GM12878 (cell line): ENCODE measurements around the gene ASS1. TPM values are rescaled to one million over a fixed set of nuclear protein-coding genes. Genes with fewer than 3 reads are reported as not detected.

Source experiments
- ATAC-seq: fragments of 200-7000 bp; cut with Tn5 transposase; 3 replicates; pipeline ENCODE4 v1.9.1; 2020; ENCODE audit warnings: mild to moderate bottlenecking, moderate library complexity
- BruUV-seq: library from RNA; stranded (reverse); fragments of 400-500 nt; replicated peaks from 2 replicates; lab custom pipeline; 2021; lab: Mats Ljungman, UMichigan
- CTCF ChIA-PET: fragments of 300-600 bp; sonication (Branson Sonifier 250); formaldehyde crosslinking; extraction: SDS; loops from one replicate; lab custom pipeline; 2021; ENCODE audit warnings: inconsistent platforms; lab: Yijun Ruan, JAX
- POLR2A ChIA-PET: fragments of 350-600 bp; formaldehyde crosslinking; extraction: SDS; loops from one replicate; lab custom pipeline; 2021; ENCODE audit warnings: inconsistent platforms; lab: Charles Lee
- RAD21 ChIA-PET: fragments of 300-600 bp; sonication (Branson Sonifier 250); formaldehyde crosslinking; loops from one replicate; lab custom pipeline; 2023; ENCODE audit warnings: antibody characterized with exemption; ENCODE audit not compliant: unreplicated experiment; lab: Charles Lee
- SMC1A ChIA-PET: fragments of 300-600 bp; sonication (Branson Sonifier 250); formaldehyde crosslinking; loops from one replicate; lab custom pipeline; 2023; ENCODE audit not compliant: unreplicated experiment, uncharacterized antibody; lab: Charles Lee
- DNase-seq: peaks from one replicate; pipeline ENCODE4 v3.0.0-alpha.2; 2011; ENCODE audit warnings: low read depth, low spot score
- FAIRE-seq: peaks from 3 replicates; lab custom pipeline; 2011; peaks lifted over from hg19 to GRCh38; lab: Jason Lieb, UNC
- H2AFZ ChIP-seq: 2 replicates; pipeline ENCODE4 v1.6.0; 2011; ENCODE audit warnings: low read depth, low read length, control low read depth; ENCODE audit not compliant: control insufficient read depth
- H3K27ac ChIP-seq: 2 replicates; pipeline ENCODE4 v1.5.1; 2011; ENCODE audit warnings: control low read depth; ENCODE audit not compliant: control insufficient read depth, insufficient read depth
- H3K27me3 ChIP-seq, 2 experiments: replicated peaks in 1 of 2; 2 replicates each; pipeline versions ENCODE4 v1.6.0 to v1.6.1; 2011; ENCODE audit warnings: low read length in 1 of 2; ENCODE audit not compliant: control insufficient read depth in 2 of 2, insufficient read depth in 2 of 2
- H3K36me3 ChIP-seq, 2 experiments: 2 replicates each; pipeline ENCODE4 v1.5.1; 2011; ENCODE audit warnings: low read length in 1 of 2; ENCODE audit not compliant: control insufficient read depth in 2 of 2, insufficient read depth in 2 of 2
- H3K4me1 ChIP-seq: 2 replicates; pipeline ENCODE4 v1.6.1; 2011; ENCODE audit warnings: mild to moderate bottlenecking, low read length, moderate library complexity, mixed read lengths; ENCODE audit not compliant: control insufficient read depth, insufficient read depth
- H3K4me2 ChIP-seq: 2 replicates; pipeline ENCODE4 v1.6.0; 2011; ENCODE audit warnings: control low read depth; ENCODE audit not compliant: control insufficient read depth, insufficient read depth
- H3K4me3 ChIP-seq: fragments of 200-600 bp; sonication (generic); 2 replicates; pipeline ENCODE4 v1.5.1; 2016
- H3K79me2 ChIP-seq: 2 replicates; pipeline ENCODE4 v1.6.0; 2011; ENCODE audit warnings: low read length; ENCODE audit not compliant: control insufficient read depth, insufficient read depth
- H3K9ac ChIP-seq: 2 replicates; pipeline ENCODE4 v1.8.0; 2011; ENCODE audit warnings: low read length, control low read depth, mixed read lengths; ENCODE audit not compliant: control insufficient read depth, insufficient read depth
- H3K9me3 ChIP-seq: replicated peaks from 3 replicates; pipeline ENCODE4 v1.5.1; 2011; ENCODE audit warnings: mild to moderate bottlenecking, low read length; ENCODE audit not compliant: control insufficient read depth, insufficient read depth
- H4K20me1 ChIP-seq: 2 replicates; pipeline ENCODE4 v1.6.0; 2011; ENCODE audit not compliant: control insufficient read depth, insufficient read depth
- CHD2 ChIP-seq: IDR thresholded peaks from 2 replicates; pipeline ENCODE4 v1.6.1; 2011; ENCODE audit warnings: low read depth, low read length, improper control_type of control experiment, borderline replicate concordance
- FOS ChIP-seq: IDR thresholded peaks from 3 replicates; pipeline ENCODE4 v1.6.1; 2011; ENCODE audit warnings: borderline replicate concordance; ENCODE audit not compliant: insufficient read length; ENCODE audit errors: extremely low read depth
- HDGF ChIP-seq: fragments of 450-650 bp; IDR thresholded peaks from 2 replicates; pipeline ENCODE4 v1.6.1; 2016; ENCODE audit warnings: antibody characterized with exemption
- MEF2A ChIP-seq: IDR thresholded peaks from 2 replicates; pipeline ENCODE4 v1.6.1; 2011; ENCODE audit warnings: low read depth, mild to moderate bottlenecking, low read length, moderate library complexity; ENCODE audit not compliant: insufficient read depth
- TARDBP ChIP-seq: IDR thresholded peaks from 2 replicates; pipeline ENCODE4 v1.6.1; 2016; ENCODE audit warnings: borderline replicate concordance
- ZNF274 ChIP-seq: IDR thresholded peaks from one replicate; pipeline ENCODE4 v1.8.0; 2011; ENCODE audit not compliant: insufficient read length, insufficient read depth
- WGBS: methylation state at CpG from one replicate; pipeline ENCODE4 v1.1.6; 2016; ENCODE audit warnings: low lambda C conversion rate; ENCODE audit not compliant: insufficient replicate concordance, insufficient coverage; ENCODE audit errors: missing lambda C conversion rate; 5-methylcytosine and 5-hydroxymethylcytosine counted together
- in situ Hi-C: fragments of 300-500 bp; cut with MboI; formaldehyde crosslinking; loops from 9 replicates; pipeline ENCODE4 v1.14.3; 2018; ENCODE audit warnings: mixed read lengths
- intact Hi-C: fragments of 100-400 bp; cut with micrococcal nuclease; formaldehyde crosslinking; loops from one replicate; pipeline ENCODE4 v1.14.2; 2022; ENCODE audit not compliant: unreplicated experiment
- polyA plus RNA-seq, 11 experiments: library from polyadenylated mRNA; depleted of rRNA in 4 of 11; unstranded in 6 of 11; stranded (reverse) in 5 of 11; fragments of >200 nt; fragmentation: Nextera tagmentation in 4 of 11; fragmentation: Illumina TruSeq in 1 of 11; extraction: Ambion mirVana in 4 of 11; extraction: Trizol in 1 of 11; gene quantifications; 1 replicate in 1 of 11; 2 replicates in 10 of 11; pipeline versions ENCODE4 v1.2.1 to v1.2.3, GENCODE V29; 2011 to 2016; ENCODE audit warnings: inconsistent platforms in 2 of 11, missing spikeins in 2 of 11, low read depth in 1 of 11
- total RNA-seq, 4 experiments: library from RNA; depleted of rRNA in 3 of 4; stranded (reverse); fragments of >200 nt in 3 of 4; fragmentation: Illumina TruSeq in 1 of 4; extraction: Trizol in 1 of 4; gene quantifications; 2 replicates each; pipeline versions ENCODE4 v1.2.1 to v1.2.3, GENCODE V29; 2013 to 2021
- TF ChIP-seq, protein P1 (sequence below): fragments of 450-650 bp; IDR thresholded peaks from 2 replicates; pipeline ENCODE4 v1.6.1; 2017; ENCODE audit warnings: mild to moderate bottlenecking, moderate library complexity

Gene ASS1
- total and polyA plus RNA-seq, 10 of the 15 experiments (the other 5 are each of a cell fraction or from before 2014, with no cell fraction given), result 0.10 to 6.1 (median 0.28) TPM; not detected in 3

DNA sequence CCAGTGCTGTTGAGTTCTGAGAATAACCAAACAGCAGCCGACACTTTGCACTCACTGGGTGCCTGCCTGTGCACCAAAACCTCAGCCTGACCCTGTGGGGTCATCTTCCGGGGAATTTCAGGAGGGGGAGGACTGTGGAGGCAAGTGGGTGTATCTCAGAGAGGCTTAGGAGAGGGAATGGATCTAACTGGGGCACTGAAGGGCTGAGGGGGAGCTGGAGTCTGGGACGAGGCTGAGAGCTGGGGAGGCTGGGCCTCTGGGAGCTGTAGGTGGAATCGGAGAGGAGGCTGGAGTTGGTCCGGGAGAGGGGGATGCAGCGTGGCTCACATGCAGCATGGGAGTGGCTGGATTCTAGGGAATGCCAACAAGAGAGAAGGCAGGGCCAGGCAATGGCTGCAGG lies 14.9 kb upstream of the ASS1 start (continued):
- TF ChIP-seq, protein P1, sequence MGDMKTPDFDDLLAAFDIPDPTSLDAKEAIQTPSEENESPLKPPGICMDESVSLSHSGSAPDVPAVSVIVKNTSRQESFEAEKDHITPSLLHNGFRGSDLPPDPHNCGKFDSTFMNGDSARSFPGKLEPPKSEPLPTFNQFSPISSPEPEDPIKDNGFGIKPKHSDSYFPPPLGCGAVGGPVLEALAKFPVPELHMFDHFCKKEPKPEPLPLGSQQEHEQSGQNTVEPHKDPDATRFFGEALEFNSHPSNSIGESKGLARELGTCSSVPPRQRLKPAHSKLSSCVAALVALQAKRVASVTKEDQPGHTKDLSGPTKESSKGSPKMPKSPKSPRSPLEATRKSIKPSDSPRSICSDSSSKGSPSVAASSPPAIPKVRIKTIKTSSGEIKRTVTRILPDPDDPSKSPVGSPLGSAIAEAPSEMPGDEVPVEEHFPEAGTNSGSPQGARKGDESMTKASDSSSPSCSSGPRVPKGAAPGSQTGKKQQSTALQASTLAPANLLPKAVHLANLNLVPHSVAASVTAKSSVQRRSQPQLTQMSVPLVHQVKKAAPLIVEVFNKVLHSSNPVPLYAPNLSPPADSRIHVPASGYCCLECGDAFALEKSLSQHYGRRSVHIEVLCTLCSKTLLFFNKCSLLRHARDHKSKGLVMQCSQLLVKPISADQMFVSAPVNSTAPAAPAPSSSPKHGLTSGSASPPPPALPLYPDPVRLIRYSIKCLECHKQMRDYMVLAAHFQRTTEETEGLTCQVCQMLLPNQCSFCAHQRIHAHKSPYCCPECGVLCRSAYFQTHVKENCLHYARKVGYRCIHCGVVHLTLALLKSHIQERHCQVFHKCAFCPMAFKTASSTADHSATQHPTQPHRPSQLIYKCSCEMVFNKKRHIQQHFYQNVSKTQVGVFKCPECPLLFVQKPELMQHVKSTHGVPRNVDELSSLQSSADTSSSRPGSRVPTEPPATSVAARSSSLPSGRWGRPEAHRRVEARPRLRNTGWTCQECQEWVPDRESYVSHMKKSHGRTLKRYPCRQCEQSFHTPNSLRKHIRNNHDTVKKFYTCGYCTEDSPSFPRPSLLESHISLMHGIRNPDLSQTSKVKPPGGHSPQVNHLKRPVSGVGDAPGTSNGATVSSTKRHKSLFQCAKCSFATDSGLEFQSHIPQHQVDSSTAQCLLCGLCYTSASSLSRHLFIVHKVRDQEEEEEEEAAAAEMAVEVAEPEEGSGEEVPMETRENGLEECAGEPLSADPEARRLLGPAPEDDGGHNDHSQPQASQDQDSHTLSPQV, result no peak
- TF ChIP-seq HDGF, result no peak

DNA sequence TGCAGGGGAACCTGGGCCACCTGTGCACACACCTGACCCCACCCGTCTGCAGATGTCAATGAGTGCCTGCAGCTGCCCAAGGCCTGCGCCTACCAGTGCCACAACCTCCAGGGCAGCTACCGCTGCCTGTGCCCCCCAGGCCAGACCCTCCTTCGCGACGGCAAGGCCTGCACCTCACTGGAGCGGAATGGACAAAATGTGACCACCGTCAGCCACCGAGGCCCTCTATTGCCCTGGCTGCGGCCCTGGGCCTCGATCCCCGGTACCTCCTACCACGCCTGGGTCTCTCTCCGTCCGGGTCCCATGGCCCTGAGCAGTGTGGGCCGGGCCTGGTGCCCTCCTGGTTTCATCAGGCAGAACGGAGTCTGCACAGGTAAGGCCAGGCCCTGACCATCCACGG lies 14.5 kb upstream of the ASS1 start:
- H4K20me1 ChIP-seq, result no peaks in the 10 kb centered on the region
- DNase-seq (no peak), FAIRE-seq (no peak), ATAC-seq (no peak)
- no peak overlapping the region for H3K27ac ChIP-seq
- WGBS, result 36% methylated on average over 18 of the region's 18 CpGs
- POLR2A ChIA-PET, result no interaction called here
- CTCF ChIA-PET, result no interaction called here
- intact Hi-C loops (no loop called here), in situ Hi-C loops (no loop called here)
- no peaks in the 10 kb centered on the region for H3K9me3 ChIP-seq
- no peaks in the 10 kb centered on the region for H3K36me3 ChIP-seq
- no peak overlapping the region for H3K9ac ChIP-seq
- RAD21 ChIA-PET, result no interaction called here
- no peaks in the 10 kb centered on the region for H3K79me2 ChIP-seq
- BruUV-seq, result no TSS peak
- no peaks in the 10 kb centered on the region for H3K4me1 ChIP-seq
- SMC1A ChIA-PET, result no interaction called here
- H3K27me3 ChIP-seq, result peaks cover 1 to 4% of the 10 kb centered on the region in 2 experiments; a peak in 3 of 4 replicates
- TF ChIP-seq, protein P1, result no peak
- no peak for TF ChIP-seq MEF2A
- no peak for TF ChIP-seq ZNF274
- TF ChIP-seq CHD2, result no peak
- TF ChIP-seq FOS, result no peak
- no peak for TF ChIP-seq TARDBP
- H2AFZ ChIP-seq, result no peak overlapping the region
- no peak overlapping the region for H3K4me2 ChIP-seq
- no peak overlapping the region for H3K4me3 ChIP-seq
